CD4-positive, alpha-beta T cell treated with Interleukin-21 for 1 hour (primary cell): ENCODE results near the gene SHMT2.

ENCODE experiments used
- DNase-seq: peaks from one replicate; pipeline ENCODE4 v3.0.0-alpha.2; 2020

SHMT2 gene

GRCh38 chr12:57215668-57216013, 13.9 kb upstream of the SHMT2 start:
- DNase-seq = peak; percentile 59

- peak; percentile 63 for DNase-seq
Measured at GRCh38 chr12:57216014-57216911, 13.2 kb upstream of the SHMT2 start, which contains the start of gene NXPH4. Gene NXPH4, plus strand, starts transcription at chr12:57216794. Its CDS starts 176 bp downstream, at chr12:57216970.

DNA sequence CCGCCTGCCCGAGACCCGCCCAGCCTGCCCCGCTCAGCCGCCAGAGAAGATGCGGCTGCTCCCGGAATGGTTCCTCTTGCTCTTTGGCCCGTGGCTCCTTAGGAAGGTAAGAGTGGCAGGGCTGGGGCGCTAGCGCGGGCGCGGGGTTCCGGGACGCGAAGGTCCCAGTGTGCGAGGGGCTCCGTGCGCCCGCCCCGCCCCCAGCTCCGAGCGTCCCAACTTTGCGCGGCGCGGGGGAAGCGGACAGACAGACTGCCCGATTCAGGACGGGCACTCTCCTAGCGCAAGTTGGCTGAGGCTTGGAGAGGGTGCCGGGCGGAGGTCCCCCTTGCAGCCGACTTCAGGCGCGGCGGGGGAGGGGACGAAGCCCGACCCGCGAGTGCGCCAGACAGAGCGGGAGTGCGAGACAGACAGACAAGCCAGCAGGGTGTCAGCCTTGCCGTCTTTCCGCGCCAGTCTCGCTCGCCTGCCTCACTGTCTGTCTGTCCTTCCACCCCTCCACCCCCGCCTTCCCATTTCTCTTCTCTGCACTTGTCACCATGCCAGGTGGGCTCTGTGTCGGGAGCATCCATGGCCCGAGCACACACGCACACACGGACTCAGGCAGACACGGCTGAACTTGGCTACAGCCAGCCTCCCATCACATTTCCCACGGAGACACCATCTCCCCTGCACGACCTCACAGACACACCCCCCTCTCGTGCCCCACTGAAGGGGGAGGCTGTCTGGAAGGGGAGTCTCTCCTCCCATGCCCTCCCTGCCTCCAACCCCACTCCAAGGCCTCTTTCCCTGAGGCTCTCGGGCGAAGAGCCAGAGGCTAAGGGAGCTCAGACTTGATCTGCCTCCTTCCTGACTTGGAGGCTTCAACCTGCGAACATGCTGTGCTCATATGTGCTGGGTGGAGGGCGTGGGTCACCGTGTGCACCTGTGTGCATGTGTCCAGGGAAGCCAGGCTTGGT, 12.3 kb upstream of the SHMT2 start:
- DNase-seq = no peak

DNA sequence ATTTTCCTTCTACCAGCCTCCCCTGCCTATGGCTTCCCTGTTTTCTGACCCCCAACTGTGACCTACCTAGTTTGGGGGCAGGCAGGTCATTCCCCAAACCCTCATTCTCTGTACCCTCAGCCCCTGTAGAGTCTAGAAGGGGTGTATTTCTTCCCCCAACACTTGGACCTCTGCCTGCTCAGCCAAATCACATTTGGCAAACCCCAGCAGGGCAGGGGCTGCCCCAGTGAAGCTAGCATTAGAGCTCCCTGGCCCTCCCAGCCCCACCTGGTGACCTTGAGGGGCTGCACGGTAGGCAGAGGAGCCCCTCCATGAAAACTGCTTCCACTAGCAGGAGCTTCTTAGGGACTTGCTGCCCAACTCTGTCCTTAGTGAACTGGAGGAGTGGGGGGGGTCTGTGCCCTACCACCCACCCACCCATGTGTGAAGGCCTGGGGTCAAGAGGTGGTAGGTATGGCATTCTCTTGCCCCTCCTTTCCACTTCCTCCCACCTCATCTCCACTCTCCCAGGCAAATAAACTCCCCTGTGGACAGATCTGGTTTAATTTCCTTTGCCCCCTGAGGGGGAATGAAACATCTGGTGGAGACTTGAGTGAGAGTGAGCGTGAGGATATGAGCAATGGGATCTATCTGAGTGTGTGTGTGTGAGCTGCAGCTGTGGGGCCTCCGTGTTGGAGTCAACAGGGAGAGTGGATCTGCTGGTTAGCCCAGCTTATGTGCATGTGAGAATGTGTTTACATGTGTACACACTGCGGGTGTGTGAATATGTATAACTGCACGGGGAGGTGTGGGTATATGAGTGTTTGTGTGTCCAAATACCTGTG, 11.3 kb upstream of the SHMT2 start:
- DNase-seq = no peak

- DNase-seq = no peak
Measured at GRCh38 chr12:57219205-57219992, 10.1 kb upstream of the SHMT2 start.

DNA sequence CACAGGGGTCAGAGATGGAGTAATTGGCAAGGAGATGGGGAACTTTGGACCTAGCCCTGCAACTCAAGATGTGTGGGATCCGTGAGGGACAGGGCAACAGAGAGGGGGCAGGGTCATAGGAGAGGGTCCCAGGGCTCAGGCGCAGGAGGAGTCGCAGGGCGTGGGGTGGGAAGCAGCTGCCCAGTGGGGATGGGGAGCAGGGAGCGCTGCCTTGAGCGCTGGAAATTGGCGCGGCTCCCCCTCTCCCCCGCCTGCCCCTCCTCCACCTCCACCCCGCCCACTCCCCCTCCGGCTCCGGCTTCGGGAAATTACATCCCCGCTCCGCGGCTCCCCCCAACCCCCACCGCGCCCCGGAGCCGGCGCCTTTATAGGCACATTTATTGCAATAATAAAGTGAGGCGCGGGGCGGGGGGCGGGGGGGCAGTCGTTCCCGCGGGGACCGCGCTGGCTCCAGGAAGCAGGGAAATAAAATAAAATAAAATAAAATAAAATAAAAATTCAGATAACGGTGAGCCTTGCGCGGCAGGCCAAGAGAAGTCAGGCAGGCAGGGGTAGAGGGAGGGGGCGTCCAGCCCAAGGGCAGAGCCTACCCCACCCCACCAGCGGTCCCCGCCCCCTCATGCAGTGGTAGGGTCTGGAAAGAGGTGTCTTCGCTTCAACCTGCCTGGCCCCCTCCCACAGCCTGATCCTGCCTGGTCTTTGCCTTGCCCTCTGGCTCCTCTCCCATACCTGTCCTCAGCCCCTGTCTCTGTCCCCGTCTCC, 9.3 kb upstream of the SHMT2 start:
- DNase-seq = no peak

DNA sequence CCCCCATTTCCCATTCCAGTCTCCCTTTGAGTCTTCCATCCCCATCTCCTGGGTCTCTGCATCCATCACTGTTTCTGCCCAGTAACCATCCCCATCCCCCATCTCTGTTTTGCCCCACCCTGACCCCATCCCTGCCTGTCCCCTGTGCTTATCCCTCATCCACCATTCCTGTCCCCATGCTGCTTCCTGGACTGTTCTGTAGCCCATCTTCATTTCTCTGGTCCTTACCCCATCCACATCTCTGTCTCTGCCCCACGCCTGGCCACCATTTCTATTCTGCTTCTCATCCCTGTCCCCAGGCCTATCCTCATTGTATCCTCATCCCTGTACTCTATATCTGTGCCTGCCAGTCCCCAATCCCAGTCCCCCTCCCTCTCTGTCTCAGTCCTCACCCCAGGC, 8.7 kb upstream of the SHMT2 start:
- no peak for DNase-seq

DNA sequence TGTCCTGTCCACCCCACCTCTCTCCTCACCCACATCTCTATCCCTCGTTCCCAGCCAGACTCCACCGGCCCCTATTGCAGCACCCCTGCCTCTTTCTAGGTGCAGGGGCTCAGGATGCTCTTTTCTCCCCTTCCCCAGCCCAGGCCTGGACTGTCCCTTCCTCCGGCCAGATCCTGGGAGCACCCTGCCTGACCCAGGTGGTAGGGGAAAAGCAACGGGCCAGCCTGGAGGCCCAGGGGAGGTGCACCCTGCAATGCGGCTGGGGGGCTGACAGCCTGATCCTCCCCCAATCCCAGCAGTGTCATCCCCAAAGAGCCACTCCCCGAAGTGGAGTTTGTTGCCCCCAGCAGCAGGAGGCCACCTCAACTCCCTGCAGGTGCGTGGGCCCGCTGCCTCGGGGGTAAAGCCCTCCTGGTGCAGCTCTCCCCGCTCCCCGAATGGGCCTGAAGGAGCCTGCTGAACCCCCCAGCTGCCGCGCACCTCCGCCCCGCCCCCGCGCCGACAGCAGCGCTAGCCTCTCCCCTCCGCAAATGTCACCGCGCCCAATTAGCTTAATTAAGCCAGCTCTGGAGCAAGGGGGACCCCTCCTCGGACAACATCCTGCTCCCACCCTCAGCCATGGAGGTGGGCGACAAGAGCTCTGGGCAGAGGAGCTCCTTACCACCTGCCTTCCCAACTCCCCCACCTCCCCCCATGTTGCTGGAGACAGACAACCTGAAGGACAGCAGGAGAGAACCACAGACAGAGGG, 8.2 kb upstream of the SHMT2 start:
- DNase-seq = no peak

GRCh38 chr12:57222286-57223190, 7.0 kb upstream of the SHMT2 start:
- no peak for DNase-seq

DNA sequence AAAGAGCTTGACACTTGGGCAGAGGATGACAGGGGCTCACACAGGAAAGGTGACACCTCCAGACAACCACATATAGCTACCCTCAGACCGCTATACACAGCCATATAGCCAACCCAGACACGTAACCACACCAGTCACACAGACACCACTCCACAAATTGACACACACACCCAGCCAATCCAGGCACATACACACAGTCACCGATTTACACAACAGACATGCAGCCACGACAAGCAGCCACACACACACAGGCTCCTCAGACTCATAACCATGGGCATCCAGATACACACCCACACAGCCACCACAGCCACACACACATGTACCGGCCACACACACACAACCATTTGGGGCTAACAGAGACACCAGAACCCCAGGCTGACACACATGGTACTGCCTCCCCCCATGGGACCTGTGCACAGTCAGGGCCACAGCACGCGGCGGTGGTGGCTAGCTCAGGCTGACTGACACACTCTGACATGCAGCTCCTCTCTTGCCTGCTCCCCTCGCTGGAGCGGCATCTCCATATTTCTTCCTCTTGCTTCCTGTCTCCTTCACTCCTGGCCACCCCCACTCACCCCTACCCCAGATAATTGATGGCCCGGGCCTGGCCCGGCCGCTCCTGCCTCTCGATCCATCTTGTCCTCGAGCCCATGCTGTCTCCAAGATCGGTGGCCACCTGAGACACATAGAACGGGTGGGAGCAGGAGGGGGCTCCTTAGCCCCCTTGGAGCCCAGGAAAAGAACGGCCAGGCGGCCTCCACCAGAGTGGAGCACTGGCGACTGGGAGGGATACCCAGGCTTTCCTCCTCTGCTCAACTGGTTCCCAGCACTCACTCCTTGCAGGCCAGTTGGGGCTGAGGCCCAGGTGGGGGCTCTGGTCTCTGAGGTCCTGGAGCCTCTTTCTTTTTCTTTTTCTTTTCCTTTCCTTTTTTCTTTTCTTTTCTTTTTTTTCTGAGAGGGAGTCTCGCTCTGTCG, 6.0 kb upstream of the SHMT2 start:
- peak; percentile 66 for DNase-seq

GRCh38 chr12:57224278-57224972, 5.1 kb upstream of the SHMT2 start:
- no peak for DNase-seq

DNA sequence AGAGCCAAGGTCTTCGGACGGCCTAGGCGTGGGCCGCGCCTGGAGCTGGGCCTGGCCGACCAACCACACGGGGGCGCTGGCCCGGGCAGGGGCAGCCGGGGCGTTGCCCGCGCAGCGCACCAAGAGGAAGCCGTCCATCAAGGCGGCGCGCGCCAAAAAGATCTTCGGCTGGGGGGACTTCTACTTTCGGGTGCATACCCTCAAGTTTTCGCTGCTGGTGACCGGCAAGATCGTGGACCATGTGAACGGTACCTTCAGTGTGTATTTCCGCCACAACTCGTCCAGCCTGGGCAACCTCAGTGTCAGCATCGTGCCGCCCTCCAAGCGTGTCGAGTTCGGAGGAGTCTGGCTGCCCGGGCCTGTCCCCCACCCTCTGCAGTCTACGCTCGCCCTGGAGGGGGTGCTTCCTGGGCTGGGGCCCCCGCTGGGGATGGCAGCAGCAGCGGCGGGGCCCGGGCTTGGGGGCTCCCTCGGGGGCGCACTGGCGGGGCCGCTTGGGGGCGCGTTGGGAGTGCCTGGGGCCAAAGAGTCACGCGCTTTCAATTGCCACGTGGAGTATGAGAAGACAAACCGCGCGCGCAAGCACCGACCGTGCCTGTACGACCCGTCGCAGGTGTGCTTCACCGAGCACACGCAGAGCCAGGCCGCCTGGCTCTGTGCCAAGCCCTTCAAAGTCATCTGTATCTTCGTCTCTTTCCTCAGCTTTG, 4.4 kb upstream of the SHMT2 start:
- DNase-seq = peak; percentile 62

DNA sequence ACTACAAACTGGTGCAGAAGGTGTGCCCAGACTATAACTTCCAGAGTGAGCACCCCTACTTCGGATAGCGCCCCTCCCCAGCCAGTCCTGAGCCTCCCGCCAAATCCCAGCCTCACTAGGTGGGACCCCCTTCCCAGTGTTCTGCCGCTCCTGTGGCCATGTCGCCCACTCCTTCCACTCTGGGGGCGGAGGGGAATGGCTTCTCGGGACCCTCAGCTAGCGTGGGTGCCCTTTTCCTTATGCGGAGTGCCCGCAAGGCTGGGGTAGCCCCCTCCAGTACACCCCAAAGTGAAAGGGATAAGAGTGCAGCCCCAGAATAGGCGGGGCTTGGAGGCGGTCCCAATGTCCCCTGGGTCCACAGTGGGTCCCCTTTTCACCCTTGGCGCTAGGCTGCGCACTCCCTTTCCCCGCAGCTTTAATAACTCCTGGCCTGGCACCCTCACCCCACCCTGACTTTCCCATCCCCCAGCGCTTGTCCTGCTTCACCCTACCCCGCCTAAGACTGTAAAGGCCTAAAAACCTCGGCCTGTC, 3.8 kb upstream of the SHMT2 start:
- no peak for DNase-seq

- DNase-seq = no peak
Measured at GRCh38 chr12:57226588-57227314, 2.8 kb upstream of the SHMT2 start.

GRCh38 chr12:57227315-57228115, 2.0 kb upstream of the SHMT2 start:
- no peak for DNase-seq
